ENCODE results near the gene MEF2C. TPM values are rescaled to one million over a fixed set of nuclear protein-coding genes. Genes with fewer than 3 reads are reported as not detected.

The MEF2C gene
- total and polyA plus RNA-seq, 2 donors (not counting 1 experiment from before 2014, with no cell fraction given): 12.2 to 15.7 TPM

DNA sequence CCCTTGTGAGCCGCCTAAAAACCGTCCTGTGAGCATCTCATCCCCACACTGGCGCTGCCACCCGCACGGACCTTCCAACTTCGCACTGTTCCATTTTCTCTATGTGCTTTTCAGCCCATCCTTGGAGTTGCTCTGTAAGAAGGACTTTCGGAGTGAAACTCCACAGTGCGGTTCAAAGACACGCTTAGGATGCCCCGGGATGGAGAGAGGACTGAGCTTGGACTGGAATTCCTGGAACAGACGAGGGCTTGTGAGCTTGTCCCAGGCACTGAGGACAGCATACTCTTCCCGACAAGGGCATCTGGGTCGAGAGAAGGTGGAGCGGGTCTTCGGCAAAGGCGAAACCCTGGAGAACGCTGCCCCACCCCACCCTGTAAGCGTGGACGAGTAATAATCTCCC is 187.8 kb downstream of the MEF2C start:
- Histone ChIP-seq H3K79me2 (ENCODE audit: control insufficient read depth, insufficient read depth, low read length) (no peaks in the 10 kb centered on the region), H4K20me1 (ENCODE audit: control insufficient read depth, extremely low read depth, insufficient read depth, low read length) (no peaks in the 10 kb centered on the region), H3K9me3 (ENCODE audit: control insufficient read depth, insufficient read depth, low read depth, low read length) (no peaks in the 10 kb centered on the region), H3K36me3 (ENCODE audit: control insufficient read depth, insufficient read depth, low read length) (no peaks in the 10 kb centered on the region), H3K4me2 (ENCODE audit: extremely low read depth, insufficient read depth, low read length) (peak overlapping the region; percentile 25), H3K27me3 (ENCODE audit: control insufficient read depth, insufficient read depth, low read length) (peaks cover 54% of the 10 kb centered on the region), H3K4me3 (replicated peaks in 1 of 4; ENCODE audit: control extremely low read depth in 1 of 4, insufficient read depth in 1 of 4, low read depth in 3 of 4, low read length in 4 of 4) (no peak overlapping the region), H3K9ac (ENCODE audit: insufficient read depth, low read length) (no peak overlapping the region), H2AFZ (ENCODE audit: low read length) (no peak overlapping the region), H3K4me1 (ENCODE audit: control insufficient read depth, extremely low read depth, insufficient read depth, low read length) (peaks cover 2% of the 10 kb centered on the region), H3K27ac (ENCODE audit: insufficient read depth, low read length) (no peak overlapping the region)
- no peak for DNase-seq (ENCODE audit: low read depth in 2 of 2)
- TF ChIP-seq, protein P1, sequence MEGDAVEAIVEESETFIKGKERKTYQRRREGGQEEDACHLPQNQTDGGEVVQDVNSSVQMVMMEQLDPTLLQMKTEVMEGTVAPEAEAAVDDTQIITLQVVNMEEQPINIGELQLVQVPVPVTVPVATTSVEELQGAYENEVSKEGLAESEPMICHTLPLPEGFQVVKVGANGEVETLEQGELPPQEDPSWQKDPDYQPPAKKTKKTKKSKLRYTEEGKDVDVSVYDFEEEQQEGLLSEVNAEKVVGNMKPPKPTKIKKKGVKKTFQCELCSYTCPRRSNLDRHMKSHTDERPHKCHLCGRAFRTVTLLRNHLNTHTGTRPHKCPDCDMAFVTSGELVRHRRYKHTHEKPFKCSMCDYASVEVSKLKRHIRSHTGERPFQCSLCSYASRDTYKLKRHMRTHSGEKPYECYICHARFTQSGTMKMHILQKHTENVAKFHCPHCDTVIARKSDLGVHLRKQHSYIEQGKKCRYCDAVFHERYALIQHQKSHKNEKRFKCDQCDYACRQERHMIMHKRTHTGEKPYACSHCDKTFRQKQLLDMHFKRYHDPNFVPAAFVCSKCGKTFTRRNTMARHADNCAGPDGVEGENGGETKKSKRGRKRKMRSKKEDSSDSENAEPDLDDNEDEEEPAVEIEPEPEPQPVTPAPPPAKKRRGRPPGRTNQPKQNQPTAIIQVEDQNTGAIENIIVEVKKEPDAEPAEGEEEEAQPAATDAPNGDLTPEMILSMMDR (conservative IDR thresholded peaks at IDR 0.05 in 1 of 2, IDR thresholded peaks at IDR 0.05 in 1 of 2; ENCODE audit: low read depth in 1 of 2, low read length in 2 of 2): no peak
- TF ChIP-seq EZH2 (IDR thresholded peaks at IDR 0.05; ENCODE audit: low read length, missing control alignments): peak; percentile 90

DNA sequence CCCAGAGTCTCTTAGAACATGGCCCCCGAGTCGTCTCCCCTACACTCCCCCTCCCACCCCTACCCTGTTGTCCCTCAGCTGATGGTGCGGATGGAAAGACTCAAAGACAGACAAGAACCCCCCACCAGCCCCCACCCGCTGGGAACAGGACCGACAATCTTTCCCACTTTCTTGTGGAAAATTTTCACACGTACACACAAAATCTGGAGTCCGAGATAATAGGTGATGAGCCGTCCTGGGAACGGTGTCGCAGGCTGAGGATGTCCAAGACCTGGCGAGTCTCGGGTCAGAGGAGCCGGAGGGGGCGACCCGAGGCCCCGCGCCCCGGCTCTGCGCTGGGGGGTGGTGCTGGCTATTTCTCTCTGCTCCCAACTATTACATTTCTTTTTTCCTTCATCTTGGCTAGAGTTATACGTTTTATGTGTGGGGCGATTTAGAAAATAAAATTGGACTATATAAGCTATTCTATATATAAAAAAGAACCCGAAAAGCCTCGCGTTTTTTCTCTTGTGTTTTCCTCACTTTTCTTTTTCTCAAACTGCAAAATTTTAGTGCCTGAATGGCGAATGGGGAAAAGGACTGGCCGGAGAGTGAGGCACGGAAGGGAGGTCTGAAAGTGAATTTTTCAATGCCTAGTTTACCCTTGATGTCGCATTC is 188.8 kb downstream of the MEF2C start:
- no peaks in the 10 kb centered on the region for H3K9me3 ChIP-seq (ENCODE audit: control insufficient read depth, insufficient read depth, low read depth, low read length)

DNA sequence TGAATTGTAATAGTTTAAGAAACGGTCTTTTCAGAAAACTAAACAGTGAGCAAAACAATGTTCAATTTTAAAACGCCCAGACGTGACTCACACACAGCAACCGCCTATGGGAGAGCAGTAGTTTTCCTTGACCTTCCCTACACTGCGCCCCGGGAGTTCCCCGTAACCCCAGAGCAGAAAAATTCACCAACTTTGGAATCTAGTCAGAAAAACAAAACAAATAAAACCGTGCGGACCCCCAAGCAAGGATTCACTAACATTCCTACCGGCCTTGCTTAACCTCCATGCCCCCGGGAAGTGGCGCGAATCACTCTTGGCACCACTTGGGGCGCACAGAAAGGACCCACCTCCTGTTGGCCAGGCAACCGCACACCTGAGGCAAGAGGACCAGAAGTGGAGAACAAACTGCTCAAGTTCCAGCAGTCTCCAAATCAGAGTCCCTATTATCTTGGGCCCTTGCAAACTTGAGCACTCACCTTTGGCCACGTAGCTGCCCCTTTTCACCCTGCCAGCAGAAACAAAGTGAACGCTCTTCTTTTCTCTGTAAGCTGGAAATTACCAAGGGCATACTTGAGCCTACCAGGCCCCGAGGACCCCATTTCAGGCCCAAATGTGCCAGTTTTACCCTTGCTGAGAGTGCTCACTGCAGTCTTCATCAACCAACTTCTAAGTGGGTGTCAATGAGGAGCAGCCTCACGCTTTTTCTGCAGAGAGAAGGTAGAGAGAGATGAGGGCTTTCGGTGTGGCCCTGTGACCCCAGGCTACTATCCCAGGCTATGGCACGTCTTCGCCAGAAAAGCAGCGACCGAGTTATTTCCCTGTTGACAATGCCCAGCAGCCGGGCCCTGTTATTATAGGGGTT is 189.7 kb downstream of the MEF2C start:
- peaks cover 73% of the 10 kb centered on the region for H3K27me3 ChIP-seq (ENCODE audit: control insufficient read depth, insufficient read depth, low read length)
- no peak for DNase-seq (ENCODE audit: low read depth in 2 of 2)

More for the DNA sequence above, 188.8 kb downstream of the MEF2C start:
- Histone ChIP-seq H3K4me1 (ENCODE audit: control insufficient read depth, extremely low read depth, insufficient read depth, low read length) (peaks cover 2% of the 10 kb centered on the region), H3K36me3 (ENCODE audit: control insufficient read depth, insufficient read depth, low read length) (no peaks in the 10 kb centered on the region), H2AFZ (ENCODE audit: low read length) (no peak overlapping the region), H3K9ac (ENCODE audit: insufficient read depth, low read length) (no peak overlapping the region), H3K4me3 (replicated peaks in 1 of 4; ENCODE audit: control extremely low read depth in 1 of 4, insufficient read depth in 1 of 4, low read depth in 3 of 4, low read length in 4 of 4) (no peak overlapping the region), H4K20me1 (ENCODE audit: control insufficient read depth, extremely low read depth, insufficient read depth, low read length) (no peaks in the 10 kb centered on the region), H3K27me3 (ENCODE audit: control insufficient read depth, insufficient read depth, low read length) (peaks cover 65% of the 10 kb centered on the region), H3K4me2 (ENCODE audit: extremely low read depth, insufficient read depth, low read length) (peak overlapping the region; percentile 25), H3K27ac (ENCODE audit: insufficient read depth, low read length) (no peak overlapping the region), H3K79me2 (ENCODE audit: control insufficient read depth, insufficient read depth, low read length) (no peaks in the 10 kb centered on the region)
- TF ChIP-seq, protein P1 (conservative IDR thresholded peaks at IDR 0.05 in 1 of 2, IDR thresholded peaks at IDR 0.05 in 1 of 2; ENCODE audit: low read depth in 1 of 2, low read length in 2 of 2): no peak
- no peak for TF ChIP-seq EZH2 (IDR thresholded peaks at IDR 0.05; ENCODE audit: low read length, missing control alignments)
- no peak for DNase-seq (ENCODE audit: low read depth in 2 of 2)

More for the DNA sequence above, 189.7 kb downstream of the MEF2C start:
- Histone ChIP-seq H3K9me3 (ENCODE audit: control insufficient read depth, insufficient read depth, low read depth, low read length) (no peaks in the 10 kb centered on the region), H3K9ac (ENCODE audit: insufficient read depth, low read length) (no peak overlapping the region), H3K36me3 (ENCODE audit: control insufficient read depth, insufficient read depth, low read length) (no peaks in the 10 kb centered on the region), H3K4me3 (replicated peaks in 1 of 4; ENCODE audit: control extremely low read depth in 1 of 4, insufficient read depth in 1 of 4, low read depth in 3 of 4, low read length in 4 of 4) (no peak overlapping the region), H3K4me2 (ENCODE audit: extremely low read depth, insufficient read depth, low read length) (peak overlapping the region; percentile 62), H3K4me1 (ENCODE audit: control insufficient read depth, extremely low read depth, insufficient read depth, low read length) (peaks cover 2% of the 10 kb centered on the region), H4K20me1 (ENCODE audit: control insufficient read depth, extremely low read depth, insufficient read depth, low read length) (no peaks in the 10 kb centered on the region), H3K27ac (ENCODE audit: insufficient read depth, low read length) (no peak overlapping the region), H3K79me2 (ENCODE audit: control insufficient read depth, insufficient read depth, low read length) (no peaks in the 10 kb centered on the region), H2AFZ (ENCODE audit: low read length) (no peak overlapping the region)
- TF ChIP-seq, protein P1 (conservative IDR thresholded peaks at IDR 0.05 in 1 of 2, IDR thresholded peaks at IDR 0.05 in 1 of 2; ENCODE audit: low read depth in 1 of 2, low read length in 2 of 2): no peak
- TF ChIP-seq EZH2 (IDR thresholded peaks at IDR 0.05; ENCODE audit: low read length, missing control alignments): no peak
